Activated CD8-positive, alpha-beta memory T cell treated with anti-CD3 and anti-CD28 coated beads, Interleukin-2, amount 50 U/mL, for 4 hours (primary cell): Measurements from ENCODE around the gene EMX1.

Experiments used
- DNase-seq: peaks from one replicate; pipeline ENCODE4 v3.0.0-alpha.2; 2020

Gene EMX1

GRCh38 chr2:72961036-72961720 lies 43.9 kb downstream of the EMX1 start:
- DNase-seq, result no peak

- no peak for DNase-seq
Measured at GRCh38 chr2:72961853-72962468, 44.6 kb downstream of the EMX1 start.

GRCh38 chr2:72962911-72963310 lies 45.6 kb downstream of the EMX1 start:
- no peak for DNase-seq

- DNase-seq, result no peak
Measured at GRCh38 chr2:72963423-72964145, 46.3 kb downstream of the EMX1 start.

GRCh38 chr2:72964146-72964525 lies 46.8 kb downstream of the EMX1 start:
- DNase-seq, result no peak

DNA sequence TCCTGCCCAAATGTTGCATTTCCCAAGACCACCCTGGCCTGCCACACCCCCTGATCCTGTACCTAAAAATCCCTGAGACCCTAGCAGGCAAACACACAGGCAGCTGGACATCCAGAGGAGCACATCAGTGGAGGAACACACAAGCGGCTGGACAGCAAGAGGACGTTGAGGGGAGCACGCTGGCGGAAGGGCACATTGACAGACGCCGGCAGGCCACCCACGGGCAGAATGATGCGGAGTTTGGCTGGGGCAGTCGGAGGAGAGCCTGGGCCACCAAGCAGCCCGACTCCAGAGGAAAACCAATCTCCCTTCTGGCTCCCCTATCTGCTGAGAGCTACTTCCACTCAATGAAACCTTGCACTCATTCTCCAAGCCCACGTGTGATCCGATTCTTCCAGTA lies 47.7 kb downstream of the EMX1 start:
- DNase-seq, result no peak

GRCh38 chr2:72965770-72966450 lies 48.6 kb downstream of the EMX1 start:
- DNase-seq, result no peak

DNA sequence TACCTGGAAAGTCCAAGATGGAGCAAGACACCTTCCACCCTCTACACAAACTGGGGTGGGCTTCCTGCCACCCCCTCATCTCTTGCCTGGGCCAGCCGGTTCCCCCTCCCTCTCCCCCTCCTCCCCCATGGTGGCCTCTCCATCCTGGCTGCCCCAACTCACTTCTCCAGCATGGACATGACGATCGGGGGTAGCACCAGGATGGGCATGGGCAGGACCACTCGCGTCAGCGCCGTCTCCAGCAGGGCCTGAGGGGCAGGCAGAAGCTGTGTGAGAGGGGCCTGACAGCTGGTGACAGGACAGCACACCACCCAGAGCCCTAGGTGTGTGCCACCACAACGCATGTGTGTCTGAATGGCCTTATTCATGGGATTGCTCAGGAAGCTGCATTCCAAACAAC lies 51.0 kb downstream of the EMX1 start:
- no peak for DNase-seq

GRCh38 chr2:72969706-72970105 lies 52.4 kb downstream of the EMX1 start:
- no peak for DNase-seq

DNA sequence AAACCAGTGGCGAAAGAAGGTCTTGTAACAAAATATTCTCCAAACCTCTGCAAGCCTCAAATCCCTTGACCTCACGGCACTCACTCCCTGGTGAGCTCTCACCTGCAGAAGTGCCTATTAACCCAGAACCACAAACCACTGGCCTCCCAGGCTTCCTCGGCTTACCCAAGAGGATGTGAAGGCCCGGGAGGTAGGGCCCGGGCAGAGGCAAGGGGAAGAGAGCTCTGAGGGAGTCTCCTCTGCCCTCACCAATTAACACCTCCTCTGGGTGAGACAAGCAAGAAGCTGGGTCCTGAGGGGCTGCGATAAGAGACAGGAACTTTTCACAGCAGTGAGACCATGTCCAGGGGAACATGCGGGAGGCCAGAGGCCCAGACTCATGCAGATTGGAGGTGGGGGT lies 53.7 kb downstream of the EMX1 start:
- no peak for DNase-seq

- no peak for DNase-seq
Measured at GRCh38 chr2:72972352-72973136, 55.2 kb downstream of the EMX1 start.

GRCh38 chr2:72973137-72973535 lies 55.8 kb downstream of the EMX1 start:
- no peak for DNase-seq

DNA sequence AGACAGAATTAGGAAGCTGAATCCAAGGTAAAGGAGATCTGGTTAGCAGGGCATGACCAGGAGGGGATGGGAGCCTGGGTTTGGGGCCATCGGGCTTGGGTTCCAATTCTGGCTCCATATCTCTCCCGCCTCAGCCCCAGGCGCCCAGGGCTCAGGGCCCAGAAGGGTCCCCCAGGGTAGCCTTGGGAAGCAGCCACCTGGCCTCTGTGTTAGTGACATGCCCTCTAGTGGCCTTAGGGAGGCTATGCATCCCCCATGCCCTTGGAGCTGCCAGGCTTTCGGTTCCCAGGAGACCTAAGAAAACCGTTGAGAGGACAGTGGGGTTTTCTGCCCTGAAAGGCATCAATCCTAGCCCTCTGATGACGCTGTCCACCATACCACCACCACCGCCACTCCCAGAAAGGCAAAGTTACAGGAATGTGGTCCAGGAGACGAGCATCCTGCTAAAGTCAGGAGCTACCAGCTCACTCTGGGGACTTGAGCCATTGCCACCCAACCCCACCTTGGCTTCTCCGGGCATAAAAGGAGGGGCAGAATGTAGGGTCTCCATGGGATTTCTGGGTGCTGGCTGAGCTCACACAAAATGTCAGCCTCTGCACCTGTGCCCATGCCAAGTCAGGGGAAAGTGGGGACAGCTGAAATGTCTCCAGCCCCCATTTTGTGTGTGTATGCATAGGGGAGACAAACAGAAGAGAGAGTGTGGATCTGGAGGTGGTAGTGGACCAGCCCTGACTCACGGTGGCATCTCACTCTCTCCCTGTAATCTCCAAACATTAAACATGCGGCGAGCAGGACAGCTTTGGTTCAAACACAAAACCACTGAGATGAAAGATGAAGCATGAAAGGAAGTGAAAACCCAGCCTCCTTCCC lies 56.5 kb downstream of the EMX1 start:
- peak; percentile 29 for DNase-seq

- no peak for DNase-seq
Measured at GRCh38 chr2:72974436-72974754, 57.1 kb downstream of the EMX1 start.

- DNase-seq, result no peak
Measured at GRCh38 chr2:72975017-72975416, 57.7 kb downstream of the EMX1 start.

- no peak for DNase-seq
Measured at GRCh38 chr2:72979896-72980295, 62.6 kb downstream of the EMX1 start.

GRCh38 chr2:72980535-72981217 lies 63.4 kb downstream of the EMX1 start:
- DNase-seq, result no peak

- DNase-seq, result no peak
Measured at GRCh38 chr2:72981536-72981935, 64.2 kb downstream of the EMX1 start.

DNA sequence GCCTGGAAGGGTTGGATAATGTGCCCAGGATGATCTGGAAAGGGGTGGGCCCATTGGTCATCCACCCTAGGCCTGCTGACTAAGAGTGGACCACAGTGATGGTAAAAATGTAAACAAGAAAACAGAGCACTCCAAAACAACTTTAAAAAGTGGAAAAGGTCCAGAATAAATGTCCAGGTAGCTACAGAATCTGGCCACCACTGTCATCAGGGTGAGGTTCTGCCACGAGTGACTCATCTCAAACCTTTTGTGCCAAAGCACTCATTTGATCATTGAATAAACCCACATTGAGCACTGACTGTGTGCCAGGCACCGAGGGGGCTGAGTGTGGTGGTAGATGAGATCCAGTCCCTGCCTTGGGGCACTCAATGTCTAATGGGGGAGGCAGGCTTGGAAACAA lies 64.9 kb downstream of the EMX1 start:
- no peak for DNase-seq

GRCh38 chr2:72982781-72983499 lies 65.6 kb downstream of the EMX1 start:
- DNase-seq, result no peak
